C4-2B (cell line): ENCODE results near the gene GMDS.

Experiments
- H3K27ac ChIP-seq: fragments of 450-650 bp; 2 replicates; pipeline ENCODE4 v1.5.1; 2017
- TF ChIP-seq, protein P1 (sequence below): fragments of 450-650 bp; conservative IDR thresholded peaks from 2 replicates; pipeline ENCODE4 v1.5.1; 2017; ENCODE audit warnings: mild to moderate bottlenecking

The GMDS gene

GRCh38 chr6:1574083-1574761, 671.2 kb downstream of the GMDS start:
- no peak overlapping the region for H3K27ac ChIP-seq
- TF ChIP-seq, protein P1, sequence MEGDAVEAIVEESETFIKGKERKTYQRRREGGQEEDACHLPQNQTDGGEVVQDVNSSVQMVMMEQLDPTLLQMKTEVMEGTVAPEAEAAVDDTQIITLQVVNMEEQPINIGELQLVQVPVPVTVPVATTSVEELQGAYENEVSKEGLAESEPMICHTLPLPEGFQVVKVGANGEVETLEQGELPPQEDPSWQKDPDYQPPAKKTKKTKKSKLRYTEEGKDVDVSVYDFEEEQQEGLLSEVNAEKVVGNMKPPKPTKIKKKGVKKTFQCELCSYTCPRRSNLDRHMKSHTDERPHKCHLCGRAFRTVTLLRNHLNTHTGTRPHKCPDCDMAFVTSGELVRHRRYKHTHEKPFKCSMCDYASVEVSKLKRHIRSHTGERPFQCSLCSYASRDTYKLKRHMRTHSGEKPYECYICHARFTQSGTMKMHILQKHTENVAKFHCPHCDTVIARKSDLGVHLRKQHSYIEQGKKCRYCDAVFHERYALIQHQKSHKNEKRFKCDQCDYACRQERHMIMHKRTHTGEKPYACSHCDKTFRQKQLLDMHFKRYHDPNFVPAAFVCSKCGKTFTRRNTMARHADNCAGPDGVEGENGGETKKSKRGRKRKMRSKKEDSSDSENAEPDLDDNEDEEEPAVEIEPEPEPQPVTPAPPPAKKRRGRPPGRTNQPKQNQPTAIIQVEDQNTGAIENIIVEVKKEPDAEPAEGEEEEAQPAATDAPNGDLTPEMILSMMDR: no peak
